Suprapubic skin (tissue), 4 donors: ENCODE data around the gene GANC.
"Not testable (repeated sequence)": the region's sequence is repeated elsewhere in the genome, so short reads cannot be mapped to it uniquely, and the experiment has no call there.

Source experiments
- POLR2A ChIP-seq, 2 donors: fragments of 450-650 bp; IDR thresholded peaks; one replicate each; pipeline ENCODE4 v1.6.1; 2017; ENCODE audit warnings: antibody characterized with exemption in 2 of 2, mild to moderate bottlenecking in 2 of 2, moderate library complexity in 2 of 2
- POLR2AphosphoS5 ChIP-seq, 3 donors: sonication (generic); formaldehyde crosslinking; IDR thresholded peaks; one replicate each; pipeline ENCODE4 v1.6.1; 2017; ENCODE audit warnings: antibody characterized with exemption in 3 of 3
- TF ChIP-seq, protein P1 (sequence below), 2 donors: fragments of 200-600 bp in 1 of 2; fragments of 450-650 bp in 1 of 2; sonication (generic) in 1 of 2; IDR thresholded peaks; one replicate each; pipeline ENCODE4 v1.5.1; 2016 to 2019; ENCODE audit warnings: antibody characterized with exemption in 2 of 2, mild to moderate bottlenecking in 1 of 2, moderate library complexity in 1 of 2

DNA sequence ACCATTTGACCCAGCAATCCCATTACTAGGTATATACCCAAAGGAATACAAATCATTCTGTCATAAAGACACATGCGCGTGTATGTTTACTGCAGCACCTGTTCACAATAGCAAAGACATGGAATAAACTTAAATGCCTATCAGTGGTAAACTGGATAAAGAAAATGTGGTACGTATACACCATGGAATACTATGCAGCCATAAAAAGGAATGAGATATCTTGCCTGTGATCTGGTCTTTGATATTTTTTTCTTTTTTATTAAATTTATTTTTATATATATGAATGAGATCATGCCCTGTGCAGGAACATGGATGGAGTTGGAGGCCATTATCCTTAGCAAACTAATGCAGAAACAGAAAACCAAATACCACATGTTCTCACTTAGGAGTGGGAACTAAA is 64.1 kb downstream of the GANC start:
- not testable (repeated sequence) for TF ChIP-seq POLR2A, POLR2AphosphoS5 (IDR thresholded peaks at IDR 0.05)
- TF ChIP-seq, protein P1, sequence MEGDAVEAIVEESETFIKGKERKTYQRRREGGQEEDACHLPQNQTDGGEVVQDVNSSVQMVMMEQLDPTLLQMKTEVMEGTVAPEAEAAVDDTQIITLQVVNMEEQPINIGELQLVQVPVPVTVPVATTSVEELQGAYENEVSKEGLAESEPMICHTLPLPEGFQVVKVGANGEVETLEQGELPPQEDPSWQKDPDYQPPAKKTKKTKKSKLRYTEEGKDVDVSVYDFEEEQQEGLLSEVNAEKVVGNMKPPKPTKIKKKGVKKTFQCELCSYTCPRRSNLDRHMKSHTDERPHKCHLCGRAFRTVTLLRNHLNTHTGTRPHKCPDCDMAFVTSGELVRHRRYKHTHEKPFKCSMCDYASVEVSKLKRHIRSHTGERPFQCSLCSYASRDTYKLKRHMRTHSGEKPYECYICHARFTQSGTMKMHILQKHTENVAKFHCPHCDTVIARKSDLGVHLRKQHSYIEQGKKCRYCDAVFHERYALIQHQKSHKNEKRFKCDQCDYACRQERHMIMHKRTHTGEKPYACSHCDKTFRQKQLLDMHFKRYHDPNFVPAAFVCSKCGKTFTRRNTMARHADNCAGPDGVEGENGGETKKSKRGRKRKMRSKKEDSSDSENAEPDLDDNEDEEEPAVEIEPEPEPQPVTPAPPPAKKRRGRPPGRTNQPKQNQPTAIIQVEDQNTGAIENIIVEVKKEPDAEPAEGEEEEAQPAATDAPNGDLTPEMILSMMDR (IDR thresholded peaks at IDR 0.05) = not testable (repeated sequence)
